Breast epithelium (tissue), 3 donors: ENCODE data around the gene MYO19.

Experiments used
- POLR2A ChIP-seq: fragments of 450-650 bp; IDR thresholded peaks from one replicate; pipeline ENCODE4 v1.6.1; 2016; ENCODE audit warnings: antibody characterized with exemption, mild to moderate bottlenecking, moderate library complexity
- TF ChIP-seq, protein P1 (sequence below), 3 donors: fragments of 450-650 bp; IDR thresholded peaks; one replicate each; pipeline ENCODE4 v1.5.1; 2016 to 2017; ENCODE audit warnings: antibody characterized with exemption in 3 of 3, mild to moderate bottlenecking in 3 of 3, moderate library complexity in 3 of 3

DNA sequence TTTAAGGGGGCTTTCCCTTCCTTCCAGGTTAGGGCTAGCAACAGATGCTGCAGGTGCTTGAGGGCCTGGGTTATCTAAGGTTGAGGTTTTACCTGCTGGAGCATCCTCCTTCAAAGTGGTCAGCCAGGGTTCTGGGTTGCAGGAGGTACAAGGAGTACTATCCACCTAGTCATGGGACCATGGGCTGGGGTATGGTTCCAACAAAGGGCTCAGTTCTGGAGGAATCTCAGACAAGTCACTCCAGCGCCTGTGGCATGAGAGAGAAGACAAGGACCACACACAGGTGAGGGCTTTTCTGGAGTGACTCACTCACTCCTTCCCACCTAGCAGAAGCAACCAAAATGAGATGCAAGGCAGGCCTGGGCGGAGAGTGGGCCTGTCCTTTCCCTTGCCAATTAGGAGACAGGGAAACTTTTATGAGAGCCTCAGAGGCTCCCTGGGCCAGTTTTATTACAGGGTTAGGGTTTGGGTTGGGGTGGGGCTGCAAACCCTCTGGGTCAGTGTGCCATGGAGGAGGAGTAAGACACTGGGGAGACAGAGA lies 2.2 kb downstream of the MYO19 start:
- TF ChIP-seq, protein P1, sequence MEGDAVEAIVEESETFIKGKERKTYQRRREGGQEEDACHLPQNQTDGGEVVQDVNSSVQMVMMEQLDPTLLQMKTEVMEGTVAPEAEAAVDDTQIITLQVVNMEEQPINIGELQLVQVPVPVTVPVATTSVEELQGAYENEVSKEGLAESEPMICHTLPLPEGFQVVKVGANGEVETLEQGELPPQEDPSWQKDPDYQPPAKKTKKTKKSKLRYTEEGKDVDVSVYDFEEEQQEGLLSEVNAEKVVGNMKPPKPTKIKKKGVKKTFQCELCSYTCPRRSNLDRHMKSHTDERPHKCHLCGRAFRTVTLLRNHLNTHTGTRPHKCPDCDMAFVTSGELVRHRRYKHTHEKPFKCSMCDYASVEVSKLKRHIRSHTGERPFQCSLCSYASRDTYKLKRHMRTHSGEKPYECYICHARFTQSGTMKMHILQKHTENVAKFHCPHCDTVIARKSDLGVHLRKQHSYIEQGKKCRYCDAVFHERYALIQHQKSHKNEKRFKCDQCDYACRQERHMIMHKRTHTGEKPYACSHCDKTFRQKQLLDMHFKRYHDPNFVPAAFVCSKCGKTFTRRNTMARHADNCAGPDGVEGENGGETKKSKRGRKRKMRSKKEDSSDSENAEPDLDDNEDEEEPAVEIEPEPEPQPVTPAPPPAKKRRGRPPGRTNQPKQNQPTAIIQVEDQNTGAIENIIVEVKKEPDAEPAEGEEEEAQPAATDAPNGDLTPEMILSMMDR (IDR thresholded peaks at IDR 0.05): no peak
- TF ChIP-seq POLR2A: no peak
